Right forelimb (tissue), 1 donor: ENCODE measurements around the gene DOCK2.

Experiments used
- DNase-seq: peaks from one replicate; pipeline ENCODE4 v3.0.0-alpha.2; 2018

Gene DOCK2

DNA sequence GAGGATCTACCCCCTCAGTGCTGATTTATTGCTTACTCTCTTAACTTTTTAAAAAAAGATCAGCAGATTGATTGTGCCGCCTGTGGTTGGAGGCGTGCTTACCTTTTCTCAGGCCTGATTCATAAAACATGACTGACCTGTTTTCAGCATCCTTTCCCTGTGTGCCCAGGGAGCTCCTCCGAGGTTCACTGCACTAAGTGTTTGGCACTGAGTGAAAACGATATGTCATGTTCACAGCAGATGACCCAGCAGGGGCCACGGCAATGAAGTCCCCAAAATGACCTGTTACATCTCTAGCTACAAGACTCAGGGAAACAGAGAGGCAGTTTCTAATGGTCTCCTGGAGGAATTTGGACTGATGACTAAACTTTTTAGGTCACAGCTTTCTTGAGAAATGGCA is 273.3 kb downstream of the DOCK2 start:
- DNase-seq = no peak

DNA sequence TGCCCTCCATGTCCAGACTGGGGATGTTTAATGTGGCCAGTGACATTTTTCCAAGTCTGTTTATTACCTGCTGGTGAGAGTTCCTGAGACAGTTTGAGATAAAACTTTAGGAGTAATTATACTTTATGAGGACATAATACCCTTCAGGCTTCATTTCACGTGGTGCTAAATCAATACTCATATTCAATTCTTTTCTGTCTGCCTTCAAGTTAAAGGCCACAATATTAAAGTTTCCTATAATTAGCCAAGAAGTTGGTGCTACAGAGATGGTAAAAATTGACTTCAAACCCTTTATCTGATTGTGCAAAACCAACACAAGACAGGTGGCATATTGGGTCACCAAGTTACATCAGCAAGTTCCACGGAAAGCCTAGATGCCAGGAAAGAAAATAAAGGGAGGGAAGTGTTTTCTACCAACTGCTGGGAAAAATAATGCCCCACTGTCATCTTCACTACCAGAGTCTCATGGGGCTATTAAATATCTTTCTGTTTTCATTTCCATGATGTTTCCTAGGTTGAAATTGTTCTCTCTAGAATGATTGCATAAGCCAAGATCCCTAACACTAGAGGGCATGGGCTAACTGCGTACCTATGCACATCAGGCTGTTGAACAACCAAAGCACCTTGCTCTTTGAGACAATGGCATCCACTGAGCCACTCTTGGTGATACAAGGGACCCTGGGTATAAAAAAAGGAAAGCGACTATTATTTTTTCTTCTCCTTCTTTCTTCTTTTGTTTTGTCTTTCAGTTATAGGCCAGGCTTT is 274.6 kb downstream of the DOCK2 start:
- DNase-seq = no peak

DNA sequence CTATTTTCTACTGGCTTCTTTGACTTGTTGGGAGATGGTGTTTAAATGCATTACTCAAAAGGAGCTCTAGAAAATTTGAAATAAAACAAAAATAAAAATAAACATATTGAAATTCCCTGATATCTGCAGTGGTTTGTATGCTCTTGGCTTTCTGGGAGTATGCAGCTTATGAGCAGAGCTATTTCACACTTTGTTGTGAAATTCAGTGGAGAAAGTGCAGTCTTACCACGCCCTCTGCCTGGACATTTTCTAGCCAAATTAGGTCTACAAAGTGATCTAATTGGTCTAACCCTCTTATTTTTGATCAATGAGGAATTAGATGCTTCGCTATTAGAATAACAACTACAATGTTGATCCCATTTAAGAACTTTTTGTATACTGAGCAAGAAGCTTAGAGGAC is 276.4 kb downstream of the DOCK2 start:
- no peak for DNase-seq

DNA sequence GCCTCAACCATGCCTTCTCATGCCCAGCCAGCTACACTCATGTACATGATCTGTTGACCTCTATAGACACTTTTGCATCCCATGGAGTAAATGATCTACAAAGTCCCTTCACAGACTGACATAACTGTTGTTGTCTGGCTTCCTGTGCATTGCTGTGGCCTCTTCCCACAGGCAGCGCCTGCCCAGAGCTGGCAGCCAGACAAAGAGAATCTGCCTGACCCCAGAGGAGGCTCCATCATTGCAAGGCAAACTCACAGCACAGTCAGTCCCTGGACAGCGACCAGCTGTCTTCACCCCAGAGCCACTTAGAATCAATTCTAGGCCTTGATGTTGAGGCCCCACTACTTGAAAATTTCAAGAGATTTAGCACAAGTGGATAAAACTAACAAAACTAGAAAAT is 277.7 kb downstream of the DOCK2 start:
- peak; percentile 48 for DNase-seq

DNA sequence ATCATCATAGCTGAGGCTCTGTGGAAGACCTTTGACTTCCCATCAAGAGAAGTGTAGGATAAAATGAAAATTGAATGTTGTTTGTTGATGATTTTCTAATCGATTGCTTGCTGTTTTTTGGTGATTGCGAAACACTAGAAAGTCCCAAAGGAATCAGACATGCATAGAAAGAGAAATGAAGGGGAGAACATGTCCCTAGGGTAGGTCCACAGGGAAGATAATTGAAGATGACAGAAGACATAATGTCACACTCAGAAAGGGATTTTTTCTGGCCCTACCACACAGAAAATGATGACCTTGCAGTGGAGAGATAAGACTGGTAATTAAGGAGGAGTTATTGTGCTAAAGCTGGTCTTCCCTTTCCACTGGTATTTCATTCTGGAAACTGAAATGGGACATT is 280.4 kb downstream of the DOCK2 start:
- DNase-seq = no peak

DNA sequence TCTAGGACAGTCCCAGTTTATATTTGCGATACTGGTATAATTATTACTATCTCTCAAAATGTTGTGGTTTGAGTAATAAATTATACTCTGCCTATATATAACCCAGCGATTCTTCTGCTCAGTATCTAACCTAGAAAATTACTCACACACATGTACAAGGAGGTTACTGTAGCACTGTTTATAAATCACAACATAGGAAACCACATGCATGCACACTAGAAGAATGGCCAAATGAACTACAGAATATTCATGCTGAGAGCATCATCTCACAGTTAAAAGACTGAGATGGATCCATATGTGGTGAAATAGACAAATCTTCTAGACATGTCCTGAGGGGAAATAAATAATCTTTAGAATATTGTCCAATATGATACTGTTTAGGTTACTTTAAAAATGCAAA is 281.2 kb downstream of the DOCK2 start:
- no peak for DNase-seq

DNA sequence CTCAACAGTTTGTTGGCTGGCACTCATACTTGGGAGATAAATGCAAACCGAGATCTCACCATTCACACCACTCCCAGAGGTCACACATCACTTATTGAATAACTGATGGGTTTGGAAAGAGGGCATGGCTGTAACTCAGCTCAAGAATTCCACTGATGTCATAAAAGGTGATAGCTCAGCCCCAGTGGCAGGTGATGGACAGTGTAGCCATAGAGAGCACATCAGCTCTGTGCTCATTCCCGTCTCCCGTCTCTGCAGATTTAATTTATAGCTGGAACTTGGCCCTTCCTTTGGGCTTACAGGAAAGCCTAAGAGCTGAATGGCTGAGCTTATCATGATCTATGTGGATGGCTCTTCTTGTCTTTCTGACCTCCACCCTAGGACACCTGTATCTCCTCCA is 283.4 kb downstream of the DOCK2 start:
- DNase-seq = no peak

DNA sequence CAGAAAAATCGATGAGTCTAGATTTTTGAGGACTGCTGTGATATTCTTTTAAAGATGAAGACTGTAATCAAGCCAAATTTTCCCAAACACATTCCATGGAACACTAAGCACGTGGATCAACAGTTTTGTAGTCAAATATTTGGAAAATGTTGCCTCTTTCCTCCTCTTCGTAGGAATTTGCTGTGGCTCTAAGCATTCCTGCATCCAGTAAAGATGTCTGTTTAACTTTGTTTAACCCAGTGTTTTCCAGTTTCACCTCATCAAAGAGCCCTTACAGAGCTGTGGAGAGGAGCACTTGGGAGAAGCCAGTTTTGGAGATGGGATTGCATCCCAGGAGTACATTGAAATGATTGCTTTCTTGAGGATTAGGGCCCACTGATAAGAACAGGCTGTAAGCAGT is 284.3 kb downstream of the DOCK2 start:
- no peak for DNase-seq

DNA sequence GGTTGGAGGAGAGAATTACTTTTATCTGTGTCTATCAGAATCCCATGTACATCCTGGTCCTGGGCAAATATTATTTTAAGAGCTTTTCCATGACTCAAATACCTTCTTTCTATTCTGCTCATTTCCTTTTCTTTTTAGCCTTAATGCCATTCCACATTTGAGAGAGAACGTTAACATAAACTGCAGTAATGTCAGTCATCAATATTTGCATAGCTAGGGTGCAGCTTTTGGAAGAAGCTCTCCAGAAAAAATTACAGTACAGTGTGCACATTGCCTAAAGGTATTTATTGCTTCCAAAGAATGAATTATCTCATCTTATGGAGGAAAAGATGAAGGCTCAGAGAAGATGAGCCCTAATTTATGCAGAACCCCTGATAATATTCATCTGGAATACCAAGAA is 284.9 kb downstream of the DOCK2 start:
- DNase-seq = no peak

DNA sequence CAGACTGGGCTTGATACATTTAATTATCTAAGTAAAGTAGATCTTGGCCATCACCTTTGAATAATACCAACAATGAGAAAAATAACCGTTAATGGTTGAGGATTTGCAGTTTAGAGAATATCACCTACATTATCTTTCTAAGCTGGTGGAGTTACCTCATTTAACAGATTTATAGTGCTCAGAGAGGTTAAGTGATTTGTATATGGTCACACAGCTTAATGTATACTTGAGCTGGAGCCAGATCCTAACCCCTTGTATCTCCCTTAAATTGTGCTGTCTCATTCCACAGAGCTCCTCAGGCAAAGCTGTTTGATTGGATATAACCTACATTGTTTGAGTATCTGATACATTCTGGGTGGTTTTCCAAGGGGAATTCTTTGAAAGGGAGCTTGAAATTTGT is 285.4 kb downstream of the DOCK2 start:
- DNase-seq = no peak

DNA sequence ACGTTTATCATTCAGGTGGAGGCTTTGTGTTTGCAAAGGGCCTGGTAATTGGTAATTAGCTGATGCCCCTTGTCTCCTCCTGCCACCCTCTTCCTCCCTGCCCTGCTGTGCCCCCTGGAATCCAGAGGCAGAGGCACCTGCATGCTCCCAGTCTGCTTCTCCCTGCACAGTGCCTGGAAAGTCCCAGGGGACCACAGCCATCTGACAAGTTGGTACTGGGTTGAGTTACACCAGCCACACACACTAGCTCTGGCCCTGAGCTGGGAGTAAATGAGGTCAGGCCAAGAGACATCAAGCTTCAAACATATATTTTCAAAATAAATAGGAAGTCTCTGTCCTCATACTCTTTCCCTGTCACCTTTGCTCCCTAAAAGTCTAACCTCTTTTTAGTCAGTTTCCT is 286.9 kb downstream of the DOCK2 start:
- no peak for DNase-seq

DNA sequence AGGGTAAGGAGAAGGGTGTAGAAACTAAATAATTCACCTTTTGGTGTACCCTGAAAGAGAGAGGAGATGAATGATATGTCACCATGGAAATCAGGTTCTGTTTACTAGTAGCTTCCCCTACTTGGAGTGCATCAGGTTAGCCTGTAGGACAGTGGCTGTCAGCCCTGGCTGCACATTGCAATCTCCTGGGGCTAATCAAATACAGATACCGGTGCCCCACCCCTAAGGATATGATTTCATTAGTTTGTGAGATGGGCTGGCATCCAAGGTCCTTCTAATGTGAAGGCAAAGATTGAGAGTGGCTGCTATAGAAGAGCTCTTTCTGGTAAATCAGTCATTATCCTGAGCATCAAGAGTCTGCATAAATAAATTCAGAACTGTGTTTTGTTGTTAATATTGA is 296.1 kb downstream of the DOCK2 start:
- no peak for DNase-seq

DNA sequence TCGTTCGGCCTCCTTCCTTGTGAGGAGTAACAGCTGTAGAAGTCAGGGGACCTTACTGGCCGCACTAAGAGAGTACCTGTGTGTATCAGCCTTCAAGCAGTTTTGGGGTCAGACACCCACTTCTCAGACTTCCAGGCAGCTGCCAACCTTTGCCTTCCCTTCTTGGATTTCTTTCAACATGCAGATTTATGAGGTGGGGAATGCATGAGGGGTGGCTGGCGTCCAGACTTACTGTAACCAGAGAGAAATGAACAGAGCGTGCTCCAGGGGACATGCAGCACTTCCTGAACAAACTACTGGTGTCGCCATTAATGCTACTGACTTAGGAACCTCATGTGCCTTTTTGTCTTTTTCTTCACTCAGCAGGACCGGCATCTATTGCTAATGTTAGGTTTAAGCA is 296.5 kb downstream of the DOCK2 start:
- DNase-seq = no peak

DNA sequence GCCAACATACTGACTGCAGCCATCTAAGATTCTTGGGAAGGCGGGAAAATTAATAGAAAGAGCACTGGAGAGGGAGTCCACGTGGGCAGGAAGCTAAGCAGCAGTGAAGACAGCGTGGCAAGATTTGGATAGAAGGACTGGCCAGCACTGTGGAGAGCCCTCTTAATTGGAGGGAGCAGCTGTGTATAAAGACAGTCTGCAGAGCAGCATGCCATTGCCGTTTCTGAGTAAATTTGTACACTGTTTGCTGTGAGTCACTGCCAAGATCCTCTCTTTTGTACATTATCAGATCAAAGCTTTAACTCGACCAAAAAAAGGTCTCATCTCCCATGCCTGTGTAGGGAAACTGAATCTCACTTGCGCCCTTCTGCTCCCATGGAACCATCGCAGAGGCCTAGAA is 297.9 kb downstream of the DOCK2 start:
- DNase-seq = no peak

DNA sequence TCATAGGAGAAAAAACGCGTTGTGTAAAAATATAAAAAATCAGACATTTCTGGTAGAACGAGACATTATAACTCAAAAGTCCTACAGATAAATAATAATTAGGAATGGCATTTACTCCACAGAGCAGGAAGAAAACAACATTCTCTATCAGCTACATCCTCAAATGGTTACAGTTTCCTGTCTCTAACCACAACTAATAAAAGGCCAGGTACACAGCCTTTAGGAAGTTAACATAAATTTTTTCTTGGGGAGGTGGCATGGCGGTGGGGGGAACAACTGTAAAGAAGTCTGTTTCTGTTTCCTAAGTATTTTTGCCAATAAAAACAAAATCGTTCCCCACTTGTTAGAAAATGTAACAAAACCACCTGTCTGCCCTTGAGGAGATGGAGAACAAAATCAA is 298.7 kb downstream of the DOCK2 start:
- DNase-seq = no peak

DNA sequence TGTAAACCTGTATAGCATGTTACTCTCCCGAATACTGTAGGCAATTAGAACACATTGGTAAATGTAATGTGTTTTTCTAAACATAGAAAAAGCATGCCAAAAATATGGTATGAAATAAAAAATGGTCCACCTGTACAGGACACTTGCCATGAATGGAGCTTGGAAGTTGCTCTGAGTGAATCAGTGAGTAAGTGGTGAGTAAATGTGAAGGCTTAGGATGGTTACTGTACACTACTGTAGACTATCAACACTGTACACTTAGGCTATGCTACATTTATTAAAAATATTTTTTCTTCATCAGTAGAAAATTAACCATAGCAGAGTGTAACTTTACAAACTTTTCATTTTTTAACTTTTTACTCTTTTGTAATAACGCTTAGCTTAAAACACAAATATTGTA is 301.4 kb downstream of the DOCK2 start:
- no peak for DNase-seq

DNA sequence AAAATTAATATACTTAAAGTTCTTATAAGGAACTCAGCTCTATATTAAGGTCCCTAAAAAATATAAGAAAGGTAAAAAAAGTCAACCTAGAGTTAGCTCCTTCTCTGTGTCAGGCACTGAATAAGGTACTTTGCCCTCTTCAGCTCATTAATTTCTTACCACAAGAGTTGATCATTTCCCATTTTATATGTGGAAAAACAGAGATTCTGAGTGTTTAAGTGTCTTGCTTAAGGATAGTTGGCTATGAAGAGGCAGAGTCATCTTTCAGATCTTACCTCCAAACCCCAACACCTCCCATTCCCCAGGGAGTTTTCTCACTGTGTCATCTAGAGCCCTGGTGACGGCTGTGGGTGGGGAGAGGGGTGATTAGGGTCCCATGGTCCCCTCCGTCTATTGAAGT is 302.7 kb downstream of the DOCK2 start:
- DNase-seq = no peak

DNA sequence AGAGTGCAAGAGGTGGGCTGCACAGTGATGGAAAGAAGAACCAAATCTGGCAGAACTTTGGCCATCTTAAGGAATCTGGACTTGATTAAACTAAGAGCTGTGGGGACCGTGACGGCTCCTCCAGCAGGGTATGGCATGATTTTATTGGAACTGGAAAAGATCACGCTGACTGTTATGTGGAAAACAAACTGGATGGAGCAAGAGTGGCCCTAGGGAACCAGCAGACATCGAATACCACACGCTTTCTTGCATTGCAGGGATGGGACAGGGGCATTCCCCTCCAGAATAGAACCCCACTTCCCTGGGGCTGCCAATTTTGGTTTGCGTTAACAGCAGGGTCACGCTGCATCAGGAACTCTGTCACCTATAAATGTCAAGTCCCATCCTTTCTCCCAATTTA is 304.5 kb downstream of the DOCK2 start:
- no peak for DNase-seq

DNA sequence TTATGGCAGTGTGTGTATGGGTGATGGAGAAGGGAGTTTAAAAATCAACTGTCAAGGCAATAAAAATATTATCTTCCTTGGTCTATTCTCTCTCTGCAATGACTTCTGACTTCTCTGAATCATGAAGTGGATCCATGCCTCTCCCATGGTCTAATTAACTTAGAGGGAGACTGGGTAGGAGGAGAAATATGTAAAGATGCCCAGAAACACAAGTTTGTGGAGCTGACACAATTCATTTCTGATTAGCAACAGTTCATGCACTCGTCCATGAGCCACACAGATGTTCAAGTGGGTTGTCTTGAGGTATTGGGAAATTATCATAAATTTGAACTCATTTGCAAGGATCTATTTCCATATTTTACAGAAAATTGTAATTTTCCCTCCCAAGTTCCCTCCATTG is 305.1 kb downstream of the DOCK2 start:
- DNase-seq = no peak

DNA sequence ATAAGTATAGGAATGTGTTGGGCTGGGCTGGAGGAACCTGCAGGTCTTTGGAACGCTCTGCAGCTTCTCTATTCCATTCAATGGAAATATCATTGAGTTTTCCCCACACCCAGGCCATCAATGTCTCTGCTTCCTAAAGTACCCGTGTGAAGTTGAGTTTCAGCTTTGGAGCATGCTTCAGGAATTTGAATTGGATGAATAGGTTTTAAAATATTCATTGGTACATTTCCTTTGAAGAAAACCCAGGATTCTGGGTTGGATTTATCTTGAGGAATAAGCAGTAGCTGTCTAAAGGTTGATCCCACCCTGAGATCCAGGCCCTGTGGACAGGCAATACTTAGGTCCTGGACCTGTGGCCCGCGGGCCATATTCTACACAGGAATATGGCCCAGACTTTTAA is 306.0 kb downstream of the DOCK2 start:
- no peak for DNase-seq

DNA sequence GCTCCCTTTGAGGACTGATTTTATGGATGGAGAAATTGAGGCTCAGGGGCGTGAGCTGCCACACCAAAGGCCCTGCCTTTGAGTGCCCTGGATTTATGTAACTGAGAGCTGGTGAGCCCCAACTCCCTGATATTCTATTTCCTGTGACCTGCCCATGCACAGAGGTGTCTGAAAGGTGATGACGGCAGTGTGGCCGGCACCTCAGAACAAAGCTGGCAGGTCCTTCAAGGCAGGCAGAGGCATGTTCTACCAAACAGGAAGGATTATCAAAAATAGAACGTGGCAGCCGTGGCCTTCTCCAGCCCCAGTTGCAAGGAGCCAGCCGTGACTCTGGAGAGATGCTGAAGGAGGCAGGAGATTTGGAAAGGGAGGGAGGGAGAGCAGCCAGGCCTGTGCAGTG is 307.0 kb downstream of the DOCK2 start:
- DNase-seq = no peak

DNA sequence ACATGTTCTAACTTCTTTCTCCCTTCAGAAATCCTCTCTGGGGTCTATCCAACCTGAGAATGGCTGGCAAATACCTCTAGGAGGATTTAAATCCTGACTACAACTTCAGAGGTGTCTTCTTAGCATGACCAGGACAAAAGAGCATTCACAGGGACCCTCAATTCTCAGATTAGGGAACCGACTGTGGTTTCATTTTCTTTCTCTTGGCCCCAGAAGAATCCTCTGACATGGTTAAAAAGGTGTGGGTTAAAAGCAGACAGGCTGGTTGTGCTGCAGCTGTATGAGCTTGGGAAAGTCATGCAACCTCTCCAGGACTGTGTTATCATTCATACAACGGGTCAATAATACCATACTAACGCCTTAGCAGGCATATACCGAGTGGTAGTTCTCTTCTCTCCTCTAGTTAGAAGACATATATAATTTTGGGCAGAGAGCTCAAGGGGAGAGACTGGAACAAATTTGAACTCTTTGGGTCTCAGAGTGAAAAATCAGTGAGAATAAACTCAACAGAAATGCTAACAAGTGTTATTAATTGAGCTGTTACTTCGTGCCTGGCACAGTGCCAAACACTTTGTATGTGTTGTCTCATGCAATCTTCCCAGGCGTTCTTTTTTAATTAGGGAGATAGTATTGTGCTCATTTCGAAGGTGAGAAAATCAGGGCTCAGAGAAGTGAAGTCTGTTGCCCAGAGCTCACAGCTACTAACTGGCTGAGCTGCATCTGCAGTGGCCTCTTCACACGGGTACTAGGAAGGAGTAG is 308.0 kb downstream of the DOCK2 start:
- DNase-seq = no peak

DNA sequence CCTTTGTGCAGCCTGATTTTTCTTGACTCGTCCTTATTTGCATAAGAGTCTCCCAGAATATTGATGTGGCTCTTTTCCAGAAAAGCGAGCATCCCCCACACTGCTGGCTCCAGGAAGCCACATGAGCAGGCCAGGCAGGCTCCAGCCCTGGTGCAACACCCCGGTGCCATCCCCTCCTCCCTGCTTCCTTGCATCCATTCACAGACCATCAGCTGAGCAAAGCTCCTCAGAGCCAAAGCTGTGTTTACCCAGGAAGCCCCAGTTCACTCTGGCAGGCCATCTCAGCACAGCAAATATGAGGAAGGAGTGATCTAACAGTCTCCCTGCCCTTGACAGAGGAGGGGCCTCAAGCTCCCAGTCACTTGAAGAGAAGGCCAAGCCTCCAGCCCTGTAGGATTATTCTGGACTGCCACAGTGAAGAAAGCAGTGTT is 308.8 kb downstream of the DOCK2 start:
- peak; percentile 53 for DNase-seq

DNA sequence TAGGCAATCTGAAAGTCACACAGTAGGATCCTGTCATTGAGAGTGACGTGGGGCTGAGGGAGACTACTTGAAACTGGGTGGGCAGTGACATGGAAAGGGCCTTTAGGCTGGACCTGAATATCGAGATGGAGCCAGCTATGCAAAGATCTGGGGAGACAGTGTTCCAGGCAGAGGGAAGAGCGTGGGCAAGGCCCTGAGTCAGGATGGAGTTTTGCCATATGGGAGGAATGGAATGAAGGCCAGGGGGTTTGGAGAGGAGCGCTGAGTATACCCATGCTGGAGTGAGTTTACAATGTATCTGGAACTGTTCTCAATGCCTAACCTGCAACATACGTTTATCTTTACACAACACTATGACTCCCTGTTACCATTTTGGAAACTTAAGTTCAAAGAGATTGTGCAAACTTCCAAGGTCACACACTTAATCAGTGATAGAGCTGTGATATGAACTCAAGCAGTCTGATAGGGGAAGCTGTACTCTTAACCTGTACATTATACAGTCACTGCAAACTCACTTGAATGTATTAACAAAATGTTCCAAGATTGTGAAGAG is 309.7 kb downstream of the DOCK2 start:
- no peak for DNase-seq
